ENCODE data around the gene OSBPL1A.

DNA sequence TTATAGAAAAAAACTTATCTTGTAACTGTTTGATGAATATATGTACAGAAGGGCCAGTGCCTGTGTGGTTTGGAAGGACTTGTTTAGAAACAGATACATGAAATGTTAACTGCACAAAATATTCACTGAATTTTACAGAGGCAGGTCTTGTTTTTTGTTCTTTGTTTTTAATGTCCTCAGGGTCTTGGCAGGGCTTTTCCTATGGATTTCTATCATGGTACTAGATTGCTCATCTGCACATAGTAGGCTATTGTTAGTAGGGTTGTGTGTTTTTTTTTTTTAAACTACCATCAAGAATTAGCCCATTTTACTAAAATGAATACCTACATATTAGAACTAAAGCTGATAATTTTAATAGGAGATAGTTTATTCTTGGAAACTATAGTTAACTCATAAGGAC lies 255.2 kb downstream of the OSBPL1A start:
- TF ChIP-seq CTCF (IDR thresholded peaks at IDR 0.05) (no peak), EZH2phosphoT487 (IDR thresholded peaks at IDR 0.05; ENCODE audit: borderline replicate concordance, low read depth) (no peak), NRF1 (IDR thresholded peaks at IDR 0.05; ENCODE audit: low read depth, low read length) (no peak)

Measured in SK-N-SH (cell line).